ENCODE data around the gene OR2C3. TPM values are rescaled to one million over a fixed set of nuclear protein-coding genes. Genes with fewer than 3 reads are reported as not detected.
A peak's percentile ranks its signal among the peaks of the same experiment; 100 is the strongest.
"Not testable (repeated sequence)": the region's sequence is repeated elsewhere in the genome, so short reads cannot be mapped to it uniquely, and the experiment has no call there.

OR2C3 gene
- total RNA-seq, 2 experiments from 2014 or later, result not detected

- intact Hi-C loops (cut with micrococcal nuclease), result no loop called here
- Mint-ChIP-seq H3K36me3 (no peaks in the 10 kb centered on the region), H3K4me3 (no peak overlapping the region), H3K27me3 (peaks cover 9% of the 10 kb centered on the region), H3K9me3 (no peaks in the 10 kb centered on the region), H3K4me1 (ENCODE audit: low read depth) (no peaks in the 10 kb centered on the region), H3K27ac (no peak overlapping the region)
- CTCF ChIA-PET, result no interaction called here
- no peak for DNase-seq
- POLR2A ChIA-PET, result no interaction called here
Observed at GRCh38 chr1:247500865-247501264, 35.4 kb downstream of the OR2C3 start.

GRCh38 chr1:247496581-247497285 lies 39.5 kb downstream of the OR2C3 start:
- Mint-ChIP-seq H3K27ac (no peak overlapping the region), H3K4me1 (ENCODE audit: low read depth) (no peaks in the 10 kb centered on the region), H3K36me3 (no peaks in the 10 kb centered on the region), H3K4me3 (no peak overlapping the region), H3K9me3 (no peaks in the 10 kb centered on the region), H3K27me3 (peaks cover 20% of the 10 kb centered on the region)
- intact Hi-C loops (cut with micrococcal nuclease), result no loop called here
- no peak for DNase-seq
- ChIA-PET POLR2A (no interaction called here), CTCF (interaction anchor here (1.0 kb wide), 1 partner anchor 124 kb away, joined by 6 read pairs; no protein-coding TSS in a partner anchor)

- Mint-ChIP-seq H3K27ac (no peak overlapping the region), H3K36me3 (no peaks in the 10 kb centered on the region), H3K9me3 (no peaks in the 10 kb centered on the region), H3K4me3 (no peak overlapping the region), H3K4me1 (ENCODE audit: low read depth) (no peaks in the 10 kb centered on the region), H3K27me3 (peaks cover 22% of the 10 kb centered on the region)
- no peak for DNase-seq
- POLR2A ChIA-PET, result no interaction called here
- CTCF ChIA-PET, result interaction anchor here (1.6 kb wide), 1 partner anchor 104 kb away, joined by 3 read pairs; no protein-coding TSS in a partner anchor
- intact Hi-C loops (cut with micrococcal nuclease), result no loop called here
Observed at GRCh38 chr1:247494767-247495166, 41.5 kb downstream of the OR2C3 start.

GRCh38 chr1:247493106-247493505 lies 43.1 kb downstream of the OR2C3 start:
- no peaks in the 10 kb centered on the region for H3K36me3 Mint-ChIP-seq
- intact Hi-C loops (cut with micrococcal nuclease), result no loop called here

GRCh38 chr1:247491328-247491727 lies 44.9 kb downstream of the OR2C3 start:
- Mint-ChIP-seq H3K9me3 (no peaks in the 10 kb centered on the region), H3K4me1 (ENCODE audit: low read depth) (no peaks in the 10 kb centered on the region), H3K36me3 (no peaks in the 10 kb centered on the region), H3K4me3 (no peak overlapping the region), H3K27ac (no peak overlapping the region), H3K27me3 (peaks cover 19% of the 10 kb centered on the region)
- POLR2A ChIA-PET, result no interaction called here
- DNase-seq, result no peak
- intact Hi-C loops (cut with micrococcal nuclease), result no loop called here
- CTCF ChIA-PET, result interaction anchor here (8.4 to 8.5 kb wide), 2 partner anchors 102 to 118 kb away, joined by 65 to 115 read pairs; no protein-coding TSS in a partner anchor

More at GRCh38 chr1:247493106-247493505, 43.1 kb downstream of the OR2C3 start:
- Mint-ChIP-seq H3K27me3 (peaks cover 22% of the 10 kb centered on the region), H3K4me3 (no peak overlapping the region), H3K27ac (no peak overlapping the region), H3K9me3 (no peaks in the 10 kb centered on the region), H3K4me1 (ENCODE audit: low read depth) (no peaks in the 10 kb centered on the region)
- ChIA-PET POLR2A (no interaction called here), CTCF (interaction anchor here (0.6 to 1.2 kb wide), 3 partner anchors 103 to 684 kb away, joined by 3 to 4 read pairs (median 3); no protein-coding TSS in a partner anchor)
- DNase-seq, result no peak

- ChIA-PET POLR2A (no interaction called here), CTCF (interaction anchor here (0.6 to 8.5 kb wide), 10 partner anchors 22 to 118 kb away, joined by 3 to 115 read pairs (median 4); no protein-coding TSS in a partner anchor)
- no peaks in the 10 kb centered on the region for H3K4me1 Mint-ChIP-seq (ENCODE audit: low read depth)
- no peak overlapping the region for H3K4me3 Mint-ChIP-seq
- H3K27me3 Mint-ChIP-seq, result peaks cover 7% of the 10 kb centered on the region
- DNase-seq, result peak; percentile 26
- H3K36me3 Mint-ChIP-seq, result no peaks in the 10 kb centered on the region
- no peaks in the 10 kb centered on the region for H3K9me3 Mint-ChIP-seq
- no peak overlapping the region for H3K27ac Mint-ChIP-seq
- intact Hi-C loops (cut with micrococcal nuclease), result loop anchor here (1.0 kb wide), 2 partner anchors 97 to 115 kb away; no protein-coding TSS in a partner anchor
Observed at GRCh38 chr1:247487057-247487456, 49.2 kb downstream of the OR2C3 start.

- Mint-ChIP-seq H3K36me3 (no peaks in the 10 kb centered on the region), H3K4me1 (ENCODE audit: low read depth) (no peaks in the 10 kb centered on the region), H3K4me3 (no peak overlapping the region), H3K9me3 (no peaks in the 10 kb centered on the region), H3K27me3 (peaks cover 2% of the 10 kb centered on the region), H3K27ac (no peak overlapping the region)
- intact Hi-C loops (cut with micrococcal nuclease), result no loop called here
- no peak for DNase-seq
- ChIA-PET CTCF (interaction anchor here (1.5 to 8.5 kb wide), 3 partner anchors 92 to 109 kb away, joined by 5 to 115 read pairs (median 65); no protein-coding TSS in a partner anchor), POLR2A (no interaction called here)
Observed at GRCh38 chr1:247482747-247483146, 53.5 kb downstream of the OR2C3 start.

GRCh38 chr1:247476328-247477058 lies 59.7 kb downstream of the OR2C3 start:
- H3K36me3 Mint-ChIP-seq; H3K27ac Mint-ChIP-seq; H3K27me3 Mint-ChIP-seq; H3K4me1 Mint-ChIP-seq (ENCODE audit: low read depth); DNase-seq; H3K4me3 Mint-ChIP-seq; CTCF ChIA-PET; H3K9me3 Mint-ChIP-seq; intact Hi-C loops (cut with micrococcal nuclease): not testable (repeated sequence)
- POLR2A ChIA-PET, result interaction anchor here (1.1 kb wide), 1 partner anchor 45 kb away, joined by 3 read pairs; no protein-coding TSS in a partner anchor

GRCh38 chr1:247475793-247476192 lies 60.4 kb downstream of the OR2C3 start:
- intact Hi-C loops (cut with micrococcal nuclease), result no loop called here
- Mint-ChIP-seq H3K27me3 (peaks cover 2% of the 10 kb centered on the region), H3K27ac (no peak overlapping the region), H3K4me3 (no peak overlapping the region), H3K4me1 (ENCODE audit: low read depth) (no peaks in the 10 kb centered on the region), H3K9me3 (peaks cover 7% of the 10 kb centered on the region), H3K36me3 (peaks cover 5% of the 10 kb centered on the region)
- CTCF ChIA-PET, result interaction anchor here (1.0 kb wide), 1 partner anchor 9 kb away, joined by 3 read pairs; no protein-coding TSS in a partner anchor
- no peak for DNase-seq
- POLR2A ChIA-PET, result interaction anchor here (1.1 kb wide), 1 partner anchor 44 kb away, joined by 3 read pairs; no protein-coding TSS in a partner anchor

Other genes starting within 250 kb of the OR2C3 start
- 10 to 100 TPM; 10.6 to 12.0 TPM for gene ZNF496, start 204.6 kb downstream of the OR2C3 start, total RNA-seq
- 1 to 10 TPM in 1 of 2 experiments, under 1 TPM in 1; 0.97 to 1.5 TPM for gene NLRP3, start 120.3 kb downstream of the OR2C3 start, total RNA-seq
- not detected for gene OR2B11, start 78.3 kb downstream of the OR2C3 start, total RNA-seq
- not detected for gene GCSAML, start 12.7 kb upstream of the OR2C3 start, total RNA-seq
- not detected for gene OR2G2, start 51.9 kb upstream of the OR2C3 start, total RNA-seq
- not detected for gene OR2G3, start 69.1 kb upstream of the OR2C3 start, total RNA-seq
- gene OR13G1, start 143.3 kb upstream of the OR2C3 start, total RNA-seq, result not detected
- not detected for gene OR6F1, start 180.2 kb upstream of the OR2C3 start, total RNA-seq
- gene OR14K1, start 202.2 kb upstream of the OR2C3 start, total RNA-seq, result not detected
- not detected for gene OR14A2, start 211.7 kb upstream of the OR2C3 start, total RNA-seq
- gene OR1C1, start 224.1 kb upstream of the OR2C3 start, total RNA-seq, result not detected